ENCODE results near the gene DIO3. TPM values are rescaled to one million over a fixed set of nuclear protein-coding genes. Genes with fewer than 3 reads are reported as not detected.

DIO3 gene
- total RNA-seq = 0.47 TPM

GRCh38 chr14:101561145-101561896, at the start of gene DIO3:
DIO3 (plus strand) TSS chr14:101561495.
- DNase-seq (ENCODE audit: low spot score) = no peak

- no peak for DNase-seq (ENCODE audit: low spot score)
Measured at GRCh38 chr14:101511620-101512375, 49.5 kb upstream of the DIO3 start.

- no peak for DNase-seq (ENCODE audit: low spot score)
Measured at GRCh38 chr14:101512376-101512695, 49.0 kb upstream of the DIO3 start.

GRCh38 chr14:101514136-101514535, 47.2 kb upstream of the DIO3 start:
- DNase-seq (ENCODE audit: low spot score) = no peak

- no peak for DNase-seq (ENCODE audit: low spot score)
Measured at GRCh38 chr14:101516401-101516800, 44.9 kb upstream of the DIO3 start.

- DNase-seq (ENCODE audit: low spot score) = no peak
Measured at GRCh38 chr14:101518611-101519473, 42.5 kb upstream of the DIO3 start.

GRCh38 chr14:101520621-101521472, 40.4 kb upstream of the DIO3 start:
- DNase-seq (ENCODE audit: low spot score) = peak; percentile 62

GRCh38 chr14:101521473-101521915, 39.8 kb upstream of the DIO3 start:
- no peak for DNase-seq (ENCODE audit: low spot score)

GRCh38 chr14:101521978-101522377, 39.3 kb upstream of the DIO3 start:
- no peak for DNase-seq (ENCODE audit: low spot score)

GRCh38 chr14:101525640-101526527, 35.4 kb upstream of the DIO3 start:
- no peak for DNase-seq (ENCODE audit: low spot score)

- no peak for DNase-seq (ENCODE audit: low spot score)
Measured at GRCh38 chr14:101527987-101528386, 33.3 kb upstream of the DIO3 start.

GRCh38 chr14:101529079-101529478, 32.2 kb upstream of the DIO3 start:
- DNase-seq (ENCODE audit: low spot score) = no peak

GRCh38 chr14:101534198-101534597, 27.1 kb upstream of the DIO3 start:
- DNase-seq (ENCODE audit: low spot score) = no peak

- DNase-seq (ENCODE audit: low spot score) = no peak
Measured at GRCh38 chr14:101535232-101535631, 26.1 kb upstream of the DIO3 start.

- no peak for DNase-seq (ENCODE audit: low spot score)
Measured at GRCh38 chr14:101535701-101536207, 25.5 kb upstream of the DIO3 start.

- DNase-seq (ENCODE audit: low spot score) = no peak
Measured at GRCh38 chr14:101537286-101537685, 24.0 kb upstream of the DIO3 start.

- DNase-seq (ENCODE audit: low spot score) = no peak
Measured at GRCh38 chr14:101538878-101539277, 22.4 kb upstream of the DIO3 start.

- DNase-seq (ENCODE audit: low spot score) = no peak
Measured at GRCh38 chr14:101539880-101540279, 21.4 kb upstream of the DIO3 start.

GRCh38 chr14:101540481-101541462, 20.5 kb upstream of the DIO3 start:
- DNase-seq (ENCODE audit: low spot score) = no peak

Data from ureter (tissue), 1 donor.